ENCODE results near the gene EEIG1.
A peak's percentile ranks its signal among the peaks of the same experiment; 100 is the strongest.

EEIG1 gene

GRCh38 chr9:127941961-127942215, 38.9 kb downstream of the EEIG1 start:
- H3K9me3 Mint-ChIP-seq = no peaks in the 10 kb centered on the region
- H3K4me3 Mint-ChIP-seq = no peak overlapping the region
- peaks cover 74% of the 10 kb centered on the region for H3K36me3 Mint-ChIP-seq (ENCODE audit: low read depth)
- peak overlapping the region; percentile 55 for H3K27ac Mint-ChIP-seq
- peaks cover 27% of the 10 kb centered on the region for H3K4me1 Mint-ChIP-seq (ENCODE audit: low read depth)
- peaks cover 4% of the 10 kb centered on the region for H3K27me3 Mint-ChIP-seq (ENCODE audit: low read depth)
- no peak for DNase-seq (ENCODE audit: low spot score)

- Mint-ChIP-seq H3K4me1 (ENCODE audit: low read depth) (peaks cover 33% of the 10 kb centered on the region), H3K27ac (peak overlapping the region; percentile 55), H3K36me3 (ENCODE audit: low read depth) (peaks cover 76% of the 10 kb centered on the region), H3K27me3 (ENCODE audit: low read depth) (peaks cover 4% of the 10 kb centered on the region), H3K9me3 (no peaks in the 10 kb centered on the region), H3K4me3 (no peak overlapping the region)
- no peak for DNase-seq (ENCODE audit: low spot score)
These were observed 39.5 kb downstream of the EEIG1 start for GRCh38 chr9:127941062-127941960.

GRCh38 chr9:127940593-127940992, 40.2 kb downstream of the EEIG1 start:
- no peaks in the 10 kb centered on the region for H3K9me3 Mint-ChIP-seq
- DNase-seq (ENCODE audit: low spot score) = no peak
- H3K27ac Mint-ChIP-seq = peak overlapping the region; percentile 16
- peaks cover 4% of the 10 kb centered on the region for H3K27me3 Mint-ChIP-seq (ENCODE audit: low read depth)
- H3K4me3 Mint-ChIP-seq = no peak overlapping the region
- H3K4me1 Mint-ChIP-seq (ENCODE audit: low read depth) = peaks cover 40% of the 10 kb centered on the region
- H3K36me3 Mint-ChIP-seq (ENCODE audit: low read depth) = peaks cover 81% of the 10 kb centered on the region

GRCh38 chr9:127938298-127938690, 42.5 kb downstream of the EEIG1 start:
- peaks cover 4% of the 10 kb centered on the region for H3K27me3 Mint-ChIP-seq (ENCODE audit: low read depth)
- peaks cover 75% of the 10 kb centered on the region for H3K36me3 Mint-ChIP-seq (ENCODE audit: low read depth)
- H3K27ac Mint-ChIP-seq = peak overlapping the region; percentile 59
- H3K4me1 Mint-ChIP-seq (ENCODE audit: low read depth) = peaks cover 43% of the 10 kb centered on the region
- peak overlapping the region; percentile 65 for H3K4me3 Mint-ChIP-seq
- DNase-seq (ENCODE audit: low spot score) = no peak
- H3K9me3 Mint-ChIP-seq = no peaks in the 10 kb centered on the region

- H3K9me3 Mint-ChIP-seq = no peaks in the 10 kb centered on the region
- peak within 1 kb of the TSS; percentile 96 for H3K27ac Mint-ChIP-seq
- H3K27me3 Mint-ChIP-seq (ENCODE audit: low read depth) = peaks cover 4% of the 10 kb centered on the region
- peak; percentile 86 for DNase-seq (ENCODE audit: low spot score)
- peak within 1 kb of the TSS; percentile 95 for H3K4me3 Mint-ChIP-seq
- peaks cover 42% of the 10 kb centered on the region for H3K4me1 Mint-ChIP-seq (ENCODE audit: low read depth)
- peaks cover 74% of the 10 kb centered on the region for H3K36me3 Mint-ChIP-seq (ENCODE audit: low read depth)
These were observed 43.1 kb downstream of the EEIG1 start, which contains the start of gene DPM2 for GRCh38 chr9:127937388-127938297. Gene DPM2, minus strand, starts transcription at chr9:127937854. Its CDS starts 34 bp downstream, at chr9:127937820.

- peaks cover 42% of the 10 kb centered on the region for H3K4me1 Mint-ChIP-seq (ENCODE audit: low read depth)
These were observed 43.8 kb downstream of the EEIG1 start for GRCh38 chr9:127937056-127937387.

GRCh38 chr9:127936347-127936852, 44.4 kb downstream of the EEIG1 start:
- Mint-ChIP-seq H3K27me3 (ENCODE audit: low read depth) (peaks cover 4% of the 10 kb centered on the region), H3K27ac (peak overlapping the region; percentile 87), H3K4me1 (ENCODE audit: low read depth) (peaks cover 44% of the 10 kb centered on the region), H3K9me3 (no peaks in the 10 kb centered on the region), H3K4me3 (peak overlapping the region; percentile 95), H3K36me3 (ENCODE audit: low read depth) (peaks cover 62% of the 10 kb centered on the region)
- DNase-seq (ENCODE audit: low spot score) = no peak

More at GRCh38 chr9:127937056-127937387, 43.8 kb downstream of the EEIG1 start:
- Mint-ChIP-seq H3K9me3 (no peaks in the 10 kb centered on the region), H3K27me3 (ENCODE audit: low read depth) (peaks cover 4% of the 10 kb centered on the region), H3K36me3 (ENCODE audit: low read depth) (peaks cover 68% of the 10 kb centered on the region), H3K27ac (peak overlapping the region; percentile 96), H3K4me3 (peak overlapping the region; percentile 95)
- no peak for DNase-seq (ENCODE audit: low spot score)

GRCh38 chr9:127935765-127936221, 45.0 kb downstream of the EEIG1 start:
- H3K36me3 Mint-ChIP-seq (ENCODE audit: low read depth) = peaks cover 56% of the 10 kb centered on the region
- DNase-seq (ENCODE audit: low spot score) = peak; percentile 50
- peaks cover 4% of the 10 kb centered on the region for H3K27me3 Mint-ChIP-seq (ENCODE audit: low read depth)
- no peaks in the 10 kb centered on the region for H3K9me3 Mint-ChIP-seq
- peak overlapping the region; percentile 87 for H3K27ac Mint-ChIP-seq
- H3K4me3 Mint-ChIP-seq = peak overlapping the region; percentile 95
- H3K4me1 Mint-ChIP-seq (ENCODE audit: low read depth) = peaks cover 49% of the 10 kb centered on the region

- Mint-ChIP-seq H3K4me1 (ENCODE audit: low read depth) (peaks cover 47% of the 10 kb centered on the region), H3K27me3 (ENCODE audit: low read depth) (peaks cover 5% of the 10 kb centered on the region), H3K36me3 (ENCODE audit: low read depth) (peaks cover 47% of the 10 kb centered on the region), H3K27ac (peak overlapping the region; percentile 18), H3K4me3 (peak overlapping the region; percentile 21), H3K9me3 (no peaks in the 10 kb centered on the region)
- no peak for DNase-seq (ENCODE audit: low spot score)
These were observed 45.8 kb downstream of the EEIG1 start for GRCh38 chr9:127934986-127935385.

GRCh38 chr9:127934248-127934647, 46.5 kb downstream of the EEIG1 start:
- peak overlapping the region; percentile 26 for H3K4me3 Mint-ChIP-seq
- no peak for DNase-seq (ENCODE audit: low spot score)
- no peak overlapping the region for H3K27ac Mint-ChIP-seq
- H3K36me3 Mint-ChIP-seq (ENCODE audit: low read depth) = peaks cover 46% of the 10 kb centered on the region
- H3K9me3 Mint-ChIP-seq = no peaks in the 10 kb centered on the region
- H3K27me3 Mint-ChIP-seq (ENCODE audit: low read depth) = peaks cover 11% of the 10 kb centered on the region
- H3K4me1 Mint-ChIP-seq (ENCODE audit: low read depth) = peaks cover 49% of the 10 kb centered on the region

- H3K9me3 Mint-ChIP-seq = no peaks in the 10 kb centered on the region
- peak overlapping the region; percentile 32 for H3K27ac Mint-ChIP-seq
- H3K36me3 Mint-ChIP-seq (ENCODE audit: low read depth) = peaks cover 24% of the 10 kb centered on the region
- peak overlapping the region; percentile 69 for H3K4me3 Mint-ChIP-seq
- H3K27me3 Mint-ChIP-seq (ENCODE audit: low read depth) = peaks cover 14% of the 10 kb centered on the region
- DNase-seq (ENCODE audit: low spot score) = no peak
- H3K4me1 Mint-ChIP-seq (ENCODE audit: low read depth) = peaks cover 36% of the 10 kb centered on the region
These were observed 49.5 kb downstream of the EEIG1 start for GRCh38 chr9:127931092-127931881.
